Posterior cingulate gyrus (tissue), 11 donors: ENCODE data around the gene SNX15.

ENCODE experiments used
- DNase-seq, 10 donors: peaks; one replicate each; pipeline versions ENCODE4 v3.0.0 to v3.0.0-alpha.2; 2020 to 2021; ENCODE audit warnings: mixed read lengths in 3 of 10
- intact Hi-C: fragments of 100-400 bp; cut with DNase I; formaldehyde crosslinking; loops from one replicate; pipeline ENCODE4 v1.15.1; 2023

The SNX15 gene

GRCh38 chr11:65047581-65048422 is 20.6 kb downstream of the SNX15 start:
- intact Hi-C loops, result no loop called here
- no peak for DNase-seq

- DNase-seq, result no peak
- intact Hi-C loops, result no loop called here
Observed at GRCh38 chr11:65051398-65051858, 24.2 kb downstream of the SNX15 start.

- no peak for DNase-seq
- intact Hi-C loops, result no loop called here
Observed at GRCh38 chr11:65053827-65054508, 26.7 kb downstream of the SNX15 start.

- intact Hi-C loops, result no loop called here
- no peak for DNase-seq
Observed at GRCh38 chr11:65055538-65055937, 28.3 kb downstream of the SNX15 start.

- intact Hi-C loops, result no loop called here
Observed at GRCh38 chr11:65056999-65057398, 29.8 kb downstream of the SNX15 start.

GRCh38 chr11:65057526-65057925 is 30.3 kb downstream of the SNX15 start:
- intact Hi-C loops, result no loop called here
- DNase-seq, result no peak

More at GRCh38 chr11:65056999-65057398, 29.8 kb downstream of the SNX15 start:
- no peak for DNase-seq

GRCh38 chr11:65058012-65058411 is 30.8 kb downstream of the SNX15 start:
- intact Hi-C loops, result no loop called here
- no peak for DNase-seq

- intact Hi-C loops, result no loop called here
- DNase-seq, result no peak
Observed at GRCh38 chr11:65058419-65059054, 31.3 kb downstream of the SNX15 start, which contains the start of gene NAALADL1. Gene NAALADL1 (minus strand): TSS chr11:65058553. CDS start chr11:65058521, 32 bp downstream.

- no peak for DNase-seq
- intact Hi-C loops, result no loop called here
Observed at GRCh38 chr11:65059523-65059922, 32.3 kb downstream of the SNX15 start.

GRCh38 chr11:65059959-65060824 is 33.0 kb downstream of the SNX15 start:
- DNase-seq, result no peak
- intact Hi-C loops, result no loop called here

GRCh38 chr11:65060913-65061408 is 33.7 kb downstream of the SNX15 start:
- intact Hi-C loops, result no loop called here
- no peak for DNase-seq

GRCh38 chr11:65063532-65063931 is 36.3 kb downstream of the SNX15 start:
- intact Hi-C loops, result no loop called here
- no peak for DNase-seq

- intact Hi-C loops, result no loop called here
Observed at GRCh38 chr11:65064847-65065240, 37.6 kb downstream of the SNX15 start.

GRCh38 chr11:65065851-65066250 is 38.6 kb downstream of the SNX15 start:
- DNase-seq, result no peak
- intact Hi-C loops, result no loop called here

More at GRCh38 chr11:65064847-65065240, 37.6 kb downstream of the SNX15 start:
- DNase-seq, result no peak

GRCh38 chr11:65066315-65066714 is 39.1 kb downstream of the SNX15 start:
- intact Hi-C loops, result no loop called here
- no peak for DNase-seq

- no peak for DNase-seq
- intact Hi-C loops, result no loop called here
Observed at GRCh38 chr11:65066805-65067291, 39.6 kb downstream of the SNX15 start.

- no peak for DNase-seq
- intact Hi-C loops, result no loop called here
Observed at GRCh38 chr11:65067446-65067845, 40.2 kb downstream of the SNX15 start.

- no peak for DNase-seq
Observed at GRCh38 chr11:65069217-65069616, 42.0 kb downstream of the SNX15 start.

GRCh38 chr11:65071907-65072630 is 44.8 kb downstream of the SNX15 start:
- intact Hi-C loops, result no loop called here
- peak in 1 of 10 donors; percentile 70 for DNase-seq

More at GRCh38 chr11:65069217-65069616, 42.0 kb downstream of the SNX15 start:
- intact Hi-C loops, result no loop called here
